CD4-positive, alpha-beta T cell treated with Interleukin-2 at 100 ng/mL for 4 hours (primary cell): ENCODE results near the gene PIM2.

Experiments used
- DNase-seq: peaks from one replicate; pipeline ENCODE4 v3.0.0-alpha.2; 2020; ENCODE audit warnings: low spot score

PIM2 gene

GRCh38 chrX:48935301-48935670 lies 16.5 kb upstream of the PIM2 start:
- no peak for DNase-seq

GRCh38 chrX:48934581-48935300 lies 15.9 kb upstream of the PIM2 start:
- peak; percentile 67 for DNase-seq

GRCh38 chrX:48933757-48934156 lies 14.9 kb upstream of the PIM2 start:
- DNase-seq: no peak

- no peak for DNase-seq
Observed at GRCh38 chrX:48927736-48928382, 9.0 kb upstream of the PIM2 start.

- DNase-seq: no peak
Observed at GRCh38 chrX:48927123-48927522, 8.3 kb upstream of the PIM2 start.

- DNase-seq: no peak
Observed at GRCh38 chrX:48924270-48924669, 5.4 kb upstream of the PIM2 start.

GRCh38 chrX:48923771-48924170 lies 4.9 kb upstream of the PIM2 start:
- DNase-seq: no peak

- no peak for DNase-seq
Observed at GRCh38 chrX:48920718-48921104, 1.9 kb upstream of the PIM2 start.

- DNase-seq: peak; percentile 57
Observed at GRCh38 chrX:48919947-48920717, 1.3 kb upstream of the PIM2 start.

- DNase-seq: no peak
Observed at GRCh38 chrX:48919360-48919841, 577 bp upstream of the PIM2 start.

GRCh38 chrX:48918301-48918642 lies 552 bp downstream of the PIM2 start:
- DNase-seq: no peak

- DNase-seq: peak; percentile 93
Observed at GRCh38 chrX:48917139-48918001, 1.5 kb downstream of the PIM2 start.

- DNase-seq: no peak
Observed at GRCh38 chrX:48914593-48915493, 4.0 kb downstream of the PIM2 start.

- no peak for DNase-seq
Observed at GRCh38 chrX:48913605-48914366, 5.0 kb downstream of the PIM2 start.

- DNase-seq: peak; percentile 85
Observed at GRCh38 chrX:48911412-48912182, 7.2 kb downstream of the PIM2 start, which contains the start of gene SLC35A2. TSS of gene SLC35A2 (minus strand) at chrX:48911646. CDS start at chrX:48911636, 10 bp downstream.

GRCh38 chrX:48910926-48911411 lies 7.9 kb downstream of the PIM2 start:
- peak; percentile 19 for DNase-seq

GRCh38 chrX:48909703-48910294 lies 9.0 kb downstream of the PIM2 start:
- no peak for DNase-seq

GRCh38 chrX:48908600-48908999 lies 10.2 kb downstream of the PIM2 start:
- DNase-seq: no peak
